T-helper 22 cell (primary cell): ENCODE results near the gene COG8.
"Not testable (repeated sequence)": the region's sequence is repeated elsewhere in the genome, so short reads cannot be mapped to it uniquely, and the experiment has no call there.

Experiments used
- DNase-seq: peaks from one replicate; pipeline ENCODE4 v3.0.0-alpha.2; 2020; ENCODE audit warnings: low read depth

Gene COG8

GRCh38 chr16:69319381-69319780, 20.0 kb downstream of the COG8 start:
- no peak for DNase-seq

- DNase-seq, result no peak
Measured at GRCh38 chr16:69318911-69319289, 20.5 kb downstream of the COG8 start.

- no peak for DNase-seq
Measured at GRCh38 chr16:69318177-69318910, 21.0 kb downstream of the COG8 start.

- no peak for DNase-seq
Measured at GRCh38 chr16:69316595-69317034, 22.7 kb downstream of the COG8 start.

GRCh38 chr16:69315486-69316311, 23.7 kb downstream of the COG8 start:
- no peak for DNase-seq

GRCh38 chr16:69314534-69314933, 24.8 kb downstream of the COG8 start:
- DNase-seq, result no peak

GRCh38 chr16:69313469-69313868, 25.9 kb downstream of the COG8 start:
- DNase-seq, result no peak

- DNase-seq, result peak; percentile 9
Measured at GRCh38 chr16:69311533-69312387, 27.6 kb downstream of the COG8 start.

GRCh38 chr16:69310653-69311532, 28.5 kb downstream of the COG8 start, which contains the start of gene VPS4A:
Gene VPS4A (plus strand): TSS chr16:69311350. CDS start chr16:69311512, 162 bp downstream.
- peak; percentile 93 for DNase-seq

GRCh38 chr16:69309316-69309715, 30.0 kb downstream of the COG8 start:
- DNase-seq, result no peak

- DNase-seq, result no peak
Measured at GRCh38 chr16:69307856-69308255, 31.5 kb downstream of the COG8 start.

- no peak for DNase-seq
Measured at GRCh38 chr16:69307091-69307490, 32.3 kb downstream of the COG8 start.

GRCh38 chr16:69306031-69306430, 33.3 kb downstream of the COG8 start:
- no peak for DNase-seq

GRCh38 chr16:69302301-69302700, 37.1 kb downstream of the COG8 start:
- DNase-seq, result no peak

GRCh38 chr16:69301861-69302260, 37.5 kb downstream of the COG8 start:
- DNase-seq, result no peak

GRCh38 chr16:69301187-69301586, 38.2 kb downstream of the COG8 start:
- DNase-seq, result no peak

- no peak for DNase-seq
Measured at GRCh38 chr16:69298261-69298660, 41.1 kb downstream of the COG8 start.

- not testable (repeated sequence) for DNase-seq
Measured at GRCh38 chr16:69296771-69297170, 42.6 kb downstream of the COG8 start.

GRCh38 chr16:69294051-69294450, 45.3 kb downstream of the COG8 start:
- DNase-seq, result no peak

- DNase-seq, result no peak
Measured at GRCh38 chr16:69293401-69293800, 46.0 kb downstream of the COG8 start.

GRCh38 chr16:69291657-69292056, 47.7 kb downstream of the COG8 start:
- not testable (repeated sequence) for DNase-seq
